ENCODE measurements around the gene RENBP. TPM values are rescaled to one million over a fixed set of nuclear protein-coding genes. Genes with fewer than 3 reads are reported as not detected.

RENBP gene
- total and polyA plus RNA-seq, 2 of the 13 experiments (the other 11 are each of a cell fraction or from before 2014, with no cell fraction given): 1.4 to 2.6 TPM

DNA sequence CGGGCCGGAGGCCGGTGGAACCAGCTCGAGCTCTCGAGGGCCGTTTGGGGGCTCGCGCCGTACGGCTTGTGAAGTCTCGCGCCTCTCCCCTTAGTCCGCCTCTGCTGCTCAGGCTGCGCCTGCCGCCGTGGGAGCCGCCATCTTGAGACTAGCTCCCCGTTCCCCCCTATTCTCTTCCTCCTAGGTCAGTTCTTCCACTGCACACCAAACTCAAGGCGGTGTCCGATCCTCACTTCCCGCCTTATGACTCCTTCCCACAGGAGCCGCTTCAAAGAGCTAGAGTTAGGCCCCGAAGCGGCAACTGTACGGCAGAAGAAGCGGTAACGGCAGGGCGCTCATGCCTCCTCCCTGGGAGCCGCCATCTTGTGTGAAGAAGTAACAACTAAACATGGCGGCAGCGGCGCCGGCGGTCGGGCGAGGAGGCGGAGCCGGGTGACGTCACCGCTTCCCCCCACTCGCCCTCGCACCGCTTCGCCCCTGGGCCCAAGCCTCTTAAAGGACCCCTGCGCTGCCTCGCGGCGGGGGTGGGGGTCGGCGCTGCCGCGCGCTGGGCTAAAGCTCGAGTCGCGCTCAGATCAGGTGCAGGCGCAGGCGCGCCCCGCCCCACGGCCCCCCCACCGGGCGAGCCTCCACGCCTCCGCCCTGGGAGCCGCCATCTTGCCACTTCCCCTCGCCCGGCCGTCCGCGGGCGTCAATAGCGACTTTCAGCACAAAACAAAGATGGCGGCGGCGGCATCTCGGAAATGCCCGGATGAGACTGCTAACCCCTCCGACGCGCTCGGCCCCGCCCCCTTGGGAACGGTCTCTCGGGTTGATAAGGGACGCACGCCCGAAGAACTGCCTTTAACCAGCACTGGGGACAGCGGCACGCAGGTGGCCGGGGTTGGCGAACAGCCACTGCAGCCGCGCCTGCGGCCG is 27.3 kb upstream of the RENBP start, which contains the start of gene HCFC1 (continued):
- no peak for TF ChIP-seq TCF12 (IDR thresholded peaks at IDR 0.05)
- TF ChIP-seq TCF12 (CRISPR knock-in tag; IDR thresholded peaks at IDR 0.05): no peak
- no peak for TF ChIP-seq ZNF549 (CRISPR knock-in tag; IDR thresholded peaks at IDR 0.05)
- TF ChIP-seq, protein P1, sequence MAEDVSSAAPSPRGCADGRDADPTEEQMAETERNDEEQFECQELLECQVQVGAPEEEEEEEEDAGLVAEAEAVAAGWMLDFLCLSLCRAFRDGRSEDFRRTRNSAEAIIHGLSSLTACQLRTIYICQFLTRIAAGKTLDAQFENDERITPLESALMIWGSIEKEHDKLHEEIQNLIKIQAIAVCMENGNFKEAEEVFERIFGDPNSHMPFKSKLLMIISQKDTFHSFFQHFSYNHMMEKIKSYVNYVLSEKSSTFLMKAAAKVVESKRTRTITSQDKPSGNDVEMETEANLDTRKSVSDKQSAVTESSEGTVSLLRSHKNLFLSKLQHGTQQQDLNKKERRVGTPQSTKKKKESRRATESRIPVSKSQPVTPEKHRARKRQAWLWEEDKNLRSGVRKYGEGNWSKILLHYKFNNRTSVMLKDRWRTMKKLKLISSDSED (CRISPR knock-in tag; IDR thresholded peaks at IDR 0.05): no peak
- TF ChIP-seq RORA (CRISPR knock-in tag; IDR thresholded peaks at IDR 0.05): no peak
- no peak for TF ChIP-seq ZNF891 (CRISPR knock-in tag; IDR thresholded peaks at IDR 0.05)
- no peak for TF ChIP-seq KDM4B (CRISPR knock-in tag; IDR thresholded peaks at IDR 0.05)
- TF ChIP-seq FUBP1 (CRISPR knock-in tag; IDR thresholded peaks at IDR 0.05; ENCODE audit: borderline replicate concordance): no peak
- no peak for TF ChIP-seq ZNF33A (CRISPR knock-in tag; IDR thresholded peaks at IDR 0.05; ENCODE audit: borderline replicate concordance)
- TF ChIP-seq PCBP1 (IDR thresholded peaks at IDR 0.05; ENCODE audit: borderline replicate concordance, low read depth, low read length): no peak
- TF ChIP-seq MAFF (IDR thresholded peaks at IDR 0.05; ENCODE audit: low read depth, low read length): no peak
- no peak for TF ChIP-seq TBX3 (IDR thresholded peaks at IDR 0.05; ENCODE audit: borderline replicate concordance)
- TF ChIP-seq AKAP8 (CRISPR knock-in tag; IDR thresholded peaks at IDR 0.05): no peak; the same call in 1 of the 2 replicates
- no peak for TF ChIP-seq FOXC1 (CRISPR knock-in tag; IDR thresholded peaks at IDR 0.05; ENCODE audit: borderline replicate concordance)
- peak; percentile 89 for TF ChIP-seq AGO2 (optimal IDR thresholded peaks at IDR 0.05; ENCODE audit: low read depth, low read length)
- TF ChIP-seq ZNF619 (CRISPR knock-in tag; IDR thresholded peaks at IDR 0.05): no peak
- no peak for TF ChIP-seq PHF21A (CRISPR knock-in tag; IDR thresholded peaks at IDR 0.05)
- no peak for TF ChIP-seq ZNF18 (CRISPR knock-in tag; IDR thresholded peaks at IDR 0.05; ENCODE audit: insufficient replicate concordance)
- no peak for TF ChIP-seq MTF1 (CRISPR knock-in tag; IDR thresholded peaks at IDR 0.05)
- no peak; the same call in 1 of the 2 replicates for TF ChIP-seq ARHGAP35 (CRISPR knock-in tag; IDR thresholded peaks at IDR 0.05; ENCODE audit: borderline replicate concordance)
- TF ChIP-seq HBP1 (CRISPR knock-in tag; IDR thresholded peaks at IDR 0.05; ENCODE audit: low read depth): no peak
- no peak for TF ChIP-seq HHEX (CRISPR knock-in tag; IDR thresholded peaks at IDR 0.05)
- TF ChIP-seq CREB3 (CRISPR knock-in tag; IDR thresholded peaks at IDR 0.05): no peak

Measured in HepG2 (cell line).